Measurements from ENCODE around the gene CNTNAP2. TPM values are rescaled to one million over a fixed set of nuclear protein-coding genes. Genes with fewer than 3 reads are reported as not detected.

Gene CNTNAP2
- total and polyA plus RNA-seq, 4 donors = 0.14 to 2.3 (median 1.1) TPM

DNA sequence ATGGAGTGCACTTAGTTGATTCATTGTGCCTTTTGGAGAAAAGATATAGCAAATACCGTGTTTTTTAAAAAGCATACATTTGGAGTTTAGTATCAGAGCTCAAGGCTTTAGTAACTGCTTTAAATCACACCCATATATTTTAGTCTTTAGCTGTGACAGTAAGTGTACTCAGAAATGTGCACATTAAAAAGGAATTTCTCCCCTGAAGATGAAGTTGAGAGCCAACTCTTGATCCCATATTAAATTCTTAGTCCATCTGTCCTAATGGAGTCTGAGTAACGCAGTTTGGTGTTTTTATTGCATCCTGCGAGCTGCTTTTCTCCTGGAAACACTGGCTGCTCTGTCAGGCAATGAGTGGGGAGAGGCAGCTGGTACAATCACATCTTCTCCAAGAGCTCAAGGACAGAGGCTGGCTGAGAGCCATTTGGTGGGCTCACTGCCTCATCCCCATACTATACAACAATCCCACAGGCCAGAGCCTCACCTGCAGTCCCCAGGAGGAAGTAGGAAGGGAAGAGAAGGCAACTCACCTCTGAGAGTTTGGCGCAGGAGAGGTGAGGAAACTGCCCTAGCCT lies 2000.3 kb downstream of the CNTNAP2 start:
- H3K9me3 ChIP-seq (ENCODE audit: control insufficient read depth in 4 of 4, low read length in 3 of 4) = no peaks in the 10 kb centered on the region
- TF ChIP-seq RAD21 (IDR thresholded peaks at IDR 0.05) (no peak), YY1 (IDR thresholded peaks at IDR 0.05) (no peak), RXRA (IDR thresholded peaks at IDR 0.05) (no peak), REST (IDR thresholded peaks at IDR 0.05) (no peak), CTCF (IDR thresholded peaks at IDR 0.05; ENCODE audit: low read depth, low read length, missing input control) (no peak), HNF4A (conservative IDR thresholded peaks at IDR 0.05) (no peak), EGR1 (IDR thresholded peaks at IDR 0.05; ENCODE audit: low read depth in 2 of 2) (no peak), TAF1 (conservative IDR thresholded peaks at IDR 0.05) (no peak), GABPA (IDR thresholded peaks at IDR 0.05 in 1 of 2, conservative IDR thresholded peaks at IDR 0.05 in 1 of 2) (no peak), HNF4G (IDR thresholded peaks at IDR 0.05) (no peak), ATF3 (IDR thresholded peaks at IDR 0.05) (no peak), SP1 (IDR thresholded peaks at IDR 0.05) (no peak), FOXA1 (IDR thresholded peaks at IDR 0.05) (no peak), JUND (IDR thresholded peaks at IDR 0.05) (no peak)
- TF ChIP-seq, protein P1, sequence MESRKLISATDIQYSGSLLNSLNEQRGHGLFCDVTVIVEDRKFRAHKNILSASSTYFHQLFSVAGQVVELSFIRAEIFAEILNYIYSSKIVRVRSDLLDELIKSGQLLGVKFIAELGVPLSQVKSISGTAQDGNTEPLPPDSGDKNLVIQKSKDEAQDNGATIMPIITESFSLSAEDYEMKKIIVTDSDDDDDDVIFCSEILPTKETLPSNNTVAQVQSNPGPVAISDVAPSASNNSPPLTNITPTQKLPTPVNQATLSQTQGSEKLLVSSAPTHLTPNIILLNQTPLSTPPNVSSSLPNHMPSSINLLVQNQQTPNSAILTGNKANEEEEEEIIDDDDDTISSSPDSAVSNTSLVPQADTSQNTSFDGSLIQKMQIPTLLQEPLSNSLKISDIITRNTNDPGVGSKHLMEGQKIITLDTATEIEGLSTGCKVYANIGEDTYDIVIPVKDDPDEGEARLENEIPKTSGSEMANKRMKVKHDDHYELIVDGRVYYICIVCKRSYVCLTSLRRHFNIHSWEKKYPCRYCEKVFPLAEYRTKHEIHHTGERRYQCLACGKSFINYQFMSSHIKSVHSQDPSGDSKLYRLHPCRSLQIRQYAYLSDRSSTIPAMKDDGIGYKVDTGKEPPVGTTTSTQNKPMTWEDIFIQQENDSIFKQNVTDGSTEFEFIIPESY (IDR thresholded peaks at IDR 0.05) = no peak
- TF ChIP-seq, protein P2, sequence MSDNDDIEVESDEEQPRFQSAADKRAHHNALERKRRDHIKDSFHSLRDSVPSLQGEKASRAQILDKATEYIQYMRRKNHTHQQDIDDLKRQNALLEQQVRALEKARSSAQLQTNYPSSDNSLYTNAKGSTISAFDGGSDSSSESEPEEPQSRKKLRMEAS (IDR thresholded peaks at IDR 0.05) = no peak
- H3K9ac ChIP-seq (ENCODE audit: low read depth in 1 of 2, low read length in 2 of 2) = no peak overlapping the region
- no peaks in the 10 kb centered on the region for H3K36me3 ChIP-seq (ENCODE audit: control insufficient read depth in 4 of 4, insufficient read depth in 3 of 4, low read depth in 1 of 4, low read length in 3 of 4)
- WGBS = 83% methylated on average over 4 of the region's 4 CpGs
- H3K4me3 ChIP-seq (ENCODE audit: low read depth in 1 of 3, low read length in 3 of 3) = no peak overlapping the region
- DNase-seq (ENCODE audit: low spot score) = no peak
- no peaks in the 10 kb centered on the region for H3K4me1 ChIP-seq (ENCODE audit: control insufficient read depth in 4 of 4, insufficient read depth in 4 of 4, low read length in 3 of 4)
- no peak overlapping the region for H3K27ac ChIP-seq (ENCODE audit: low read depth in 1 of 2, low read length in 2 of 2)
- H3K27me3 ChIP-seq (ENCODE audit: control insufficient read depth in 4 of 4, insufficient read depth in 4 of 4, low read length in 3 of 4) = peaks cover 0 to 5% (median 0%) of the 10 kb centered on the region in 4 donors
